Stimulated activated CD4-positive, alpha-beta T cell treated with anti-CD3 and anti-CD28 coated beads, Interleukin-15, amount 100 ng/mL, for 1 hour (primary cell): Measurements from ENCODE around the gene MPHOSPH6.
"Not testable (repeated sequence)": the region's sequence is repeated elsewhere in the genome, so short reads cannot be mapped to it uniquely, and the experiment has no call there.

Source experiments
- DNase-seq, 2 donors: peaks; one replicate each; pipeline ENCODE4 v3.0.0-alpha.2; 2020; ENCODE audit warnings: low read depth in 1 of 2, low spot score in 1 of 2

The MPHOSPH6 gene

DNA sequence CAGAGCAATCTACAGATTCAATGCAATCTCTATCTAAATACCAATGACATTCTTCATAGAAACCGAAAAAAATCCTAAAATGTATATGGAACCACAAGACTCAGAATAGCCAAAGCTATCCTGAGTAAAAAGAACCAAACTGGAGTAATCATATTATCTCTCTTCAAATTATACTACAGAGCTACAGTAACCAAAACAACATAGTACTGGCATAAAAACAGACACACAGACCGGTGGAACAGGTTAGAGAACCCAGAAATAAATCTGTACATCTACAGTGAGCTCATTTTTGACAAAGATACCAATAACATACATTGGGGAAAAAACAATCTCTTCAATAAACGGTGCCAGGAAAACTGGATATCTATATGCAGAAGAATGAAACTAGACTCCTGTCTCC, 45.4 kb downstream of the MPHOSPH6 start:
- no peak for DNase-seq

DNA sequence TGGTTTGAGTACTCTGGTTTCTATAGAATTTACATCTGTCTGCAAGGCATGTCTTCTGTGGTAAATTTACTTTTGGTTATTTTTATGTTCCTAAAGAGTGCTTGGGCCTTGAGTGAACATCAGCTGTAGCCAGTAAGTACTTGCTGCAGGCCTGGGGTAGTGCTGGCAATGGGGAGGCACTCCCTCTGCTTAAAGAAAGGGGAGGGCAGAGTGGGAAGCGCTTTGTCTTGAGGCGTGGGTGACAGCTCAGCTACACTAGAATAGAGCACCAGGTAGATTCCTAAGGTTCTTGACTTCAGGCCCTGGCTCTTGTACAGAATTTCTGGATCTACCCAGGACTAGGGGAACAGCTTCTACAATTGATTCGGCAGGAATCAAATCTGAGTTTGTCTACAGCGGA, 50.6 kb downstream of the MPHOSPH6 start:
- DNase-seq = no peak

DNA sequence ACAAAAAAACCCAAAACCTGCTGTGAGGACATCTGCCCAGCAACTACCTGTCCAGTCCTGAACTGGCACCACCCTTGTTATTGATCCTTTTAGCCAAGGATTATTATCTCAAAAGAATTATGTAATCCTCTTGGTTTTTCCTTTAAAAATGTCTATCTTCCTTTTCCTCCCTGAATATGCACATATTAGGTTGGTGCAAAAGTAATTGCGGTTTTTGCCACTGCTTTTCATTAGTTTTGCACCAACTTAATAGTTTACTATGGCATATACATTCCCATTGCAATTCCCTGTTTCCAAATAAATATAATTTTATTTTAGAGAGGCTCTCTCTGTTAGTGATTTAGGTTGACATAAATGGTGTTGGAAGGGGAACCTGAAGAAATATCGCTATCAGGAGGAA, 51.3 kb downstream of the MPHOSPH6 start:
- no peak for DNase-seq

DNA sequence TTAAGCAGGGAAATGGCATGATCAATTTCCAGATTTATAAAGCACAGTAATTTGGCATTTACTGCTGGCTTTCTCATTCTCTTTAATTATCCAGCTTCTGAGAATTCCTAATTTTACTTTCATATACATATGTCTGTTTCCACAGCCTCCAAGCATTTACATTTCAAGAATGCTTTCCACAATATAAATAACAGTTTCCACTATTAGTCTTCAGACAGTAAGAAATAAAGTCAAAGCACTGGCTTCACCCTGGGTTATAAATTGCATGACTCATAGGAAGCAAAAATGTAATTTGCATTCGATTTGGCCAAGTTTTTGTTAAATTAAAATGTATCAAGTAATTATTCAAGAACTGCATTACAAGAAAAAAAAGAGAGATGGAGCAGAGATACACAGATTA, 53.5 kb downstream of the MPHOSPH6 start:
- no peak for DNase-seq

DNA sequence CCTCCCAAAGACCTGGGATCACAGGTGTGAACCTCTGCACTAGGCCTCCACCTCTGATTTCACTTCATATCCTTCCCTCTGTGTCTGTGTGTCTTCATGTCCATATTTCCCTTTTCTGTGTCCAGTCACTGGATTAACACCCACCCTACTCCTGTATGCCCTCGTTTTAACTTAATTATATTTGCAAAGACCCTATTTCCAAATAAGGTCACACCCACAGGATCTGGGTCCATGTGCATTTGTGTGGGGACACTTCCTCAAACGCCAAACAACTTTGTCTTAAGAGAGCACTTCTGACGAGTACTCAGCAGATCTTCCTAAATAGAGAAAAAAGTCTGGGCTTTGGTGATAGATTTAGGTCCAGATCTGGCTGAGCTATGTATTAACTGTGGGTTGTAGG, 56.3 kb downstream of the MPHOSPH6 start:
- no peak for DNase-seq

DNA sequence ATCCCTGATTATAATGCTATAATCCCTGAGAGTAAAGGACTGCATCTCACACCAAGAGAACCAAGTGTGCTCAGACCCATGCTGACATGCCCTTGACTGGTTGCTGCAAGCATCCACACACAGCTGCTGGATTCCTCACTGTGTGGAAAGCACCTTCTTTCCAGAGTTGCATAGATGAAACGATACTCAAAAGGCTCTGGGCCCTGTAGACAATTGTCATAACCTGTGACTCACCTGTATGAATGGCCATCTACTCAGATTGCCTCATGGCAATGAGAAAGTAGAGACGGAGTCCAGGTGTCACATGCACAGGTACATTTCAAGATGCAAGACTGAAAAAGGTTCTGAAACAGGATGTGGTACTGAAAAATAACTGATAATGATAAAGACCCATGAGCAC, 58.1 kb downstream of the MPHOSPH6 start:
- DNase-seq = no peak

DNA sequence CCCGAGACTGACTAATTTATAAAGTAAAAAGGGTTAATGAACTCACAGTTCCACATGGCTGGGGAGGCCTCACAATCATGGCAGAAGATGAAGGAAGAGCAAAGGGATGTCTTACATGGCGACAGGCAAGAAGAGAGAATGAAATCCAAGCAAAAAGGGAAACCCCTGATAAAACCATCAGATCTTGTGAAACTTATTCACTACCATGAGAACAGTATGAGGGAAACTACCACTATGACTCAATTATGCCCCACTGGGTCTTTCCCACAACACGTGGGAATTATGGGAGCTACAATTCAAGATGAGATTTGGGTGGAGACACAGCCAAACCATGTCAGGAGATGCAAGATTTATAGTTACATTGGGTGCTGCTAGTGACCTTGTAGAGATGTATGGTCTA, 60.8 kb downstream of the MPHOSPH6 start:
- not testable (repeated sequence) for DNase-seq

DNA sequence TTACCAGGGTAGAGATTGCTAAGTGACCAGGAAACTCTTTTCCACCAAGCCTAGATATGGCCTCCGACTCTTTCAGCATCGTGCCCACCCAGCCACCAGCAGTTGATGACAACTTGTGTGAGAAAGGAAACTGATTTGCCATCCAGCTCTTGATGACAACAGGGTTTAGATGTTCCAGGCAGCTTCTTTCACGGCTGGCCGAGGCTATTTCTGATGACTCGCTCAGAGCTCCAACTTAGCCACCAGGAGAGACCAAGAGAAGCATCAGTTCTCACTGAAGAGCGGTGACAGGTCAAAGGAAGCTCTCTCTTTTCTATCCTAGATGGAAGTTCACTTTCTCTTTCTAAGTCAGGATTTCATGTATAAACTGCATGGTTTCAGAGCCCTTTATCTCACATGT, 61.2 kb downstream of the MPHOSPH6 start:
- no peak for DNase-seq

DNA sequence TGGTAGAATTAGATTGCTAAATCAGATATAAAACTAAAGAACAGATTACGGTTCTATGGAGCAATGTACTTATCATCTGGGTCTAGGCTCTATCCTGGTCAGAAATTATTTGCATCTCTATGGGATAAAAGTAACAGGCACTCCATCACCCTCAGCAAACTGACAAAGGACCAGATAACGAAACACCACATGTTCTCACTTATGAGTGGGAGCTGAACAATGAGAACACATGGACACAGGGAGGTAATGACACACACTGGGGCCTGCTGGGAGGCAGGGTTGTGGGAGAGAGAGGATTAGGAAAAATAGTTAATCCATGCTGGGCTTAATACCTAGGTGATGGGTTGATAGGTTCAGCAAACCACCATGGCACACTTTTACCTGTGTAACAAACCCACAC, 61.9 kb downstream of the MPHOSPH6 start:
- no peak for DNase-seq

DNA sequence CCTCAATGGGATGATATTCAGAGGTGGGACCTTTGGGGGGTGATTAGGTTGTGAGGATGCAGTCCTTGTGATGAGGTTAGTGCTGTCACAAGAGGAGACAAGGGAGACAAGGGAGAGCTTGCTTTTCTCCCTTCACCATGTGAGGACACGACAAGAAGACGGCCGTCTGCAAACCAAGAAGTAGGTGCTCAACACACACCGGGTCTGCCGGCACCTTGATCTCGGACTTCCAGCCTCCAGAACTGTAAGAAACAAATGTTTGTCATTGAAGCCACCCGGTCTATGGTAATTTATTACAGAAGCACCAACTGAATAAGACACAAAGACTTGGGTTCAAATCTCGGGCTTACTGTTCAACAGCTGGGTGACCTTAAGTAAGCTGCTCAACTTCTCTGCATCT, 64.9 kb downstream of the MPHOSPH6 start:
- no peak for DNase-seq
